Endothelial cell of umbilical vein (primary cell): ENCODE measurements around the gene TMEM108. TPM values are rescaled to one million over a fixed set of nuclear protein-coding genes. Genes with fewer than 3 reads are reported as not detected.
A peak's percentile ranks its signal among the peaks of the same experiment; 100 is the strongest.

Source experiments
- BruUV-seq: library from RNA; stranded (reverse); fragments of 400-500 nt; replicated peaks from 2 replicates; lab custom pipeline; 2021; lab: Mats Ljungman, UMichigan
- CTCF ChIA-PET: fragments of 300-600, 350-600 bp; sonication (Branson Sonifier 250); formaldehyde crosslinking; loops from one replicate; lab custom pipeline; 2021; ENCODE audit warnings: antibody characterized with exemption, inconsistent platforms; lab: Charles Lee
- POLR2A ChIA-PET: fragments of 300-600, 350-600 bp; sonication (Branson Sonifier 250); formaldehyde crosslinking; loops from one replicate; lab custom pipeline; 2021; ENCODE audit warnings: antibody characterized with exemption, inconsistent platforms; lab: Charles Lee
- DNase-seq: peaks from one replicate; pipeline ENCODE4 v3.0.0-alpha.2; 2011; ENCODE audit warnings: low read depth, low spot score
- FAIRE-seq: peaks from 2 replicates; lab custom pipeline; 2011; peaks lifted over from hg19 to GRCh38; lab: Jason Lieb, UNC
- H2AFZ ChIP-seq: 2 replicates; pipeline ENCODE4 v1.6.0; 2012; ENCODE audit warnings: low read depth, low read length, control low read depth, inconsistent platforms
- H3K27ac ChIP-seq: 2 replicates; pipeline ENCODE4 v1.5.1; 2011; ENCODE audit warnings: low read depth, mild to moderate bottlenecking, control low read depth, low read length, moderate library complexity; ENCODE audit not compliant: insufficient read depth
- H3K27me3 ChIP-seq, 2 experiments: 2 replicates each; pipeline versions ENCODE4 v1.6.0 to v1.6.1; 2011; ENCODE audit warnings: low read length in 2 of 2, mixed read lengths in 1 of 2; ENCODE audit not compliant: control insufficient read depth in 2 of 2, insufficient read depth in 2 of 2
- H3K36me3 ChIP-seq, 2 experiments: 2 replicates in 1 of 2; 3 replicates in 1 of 2; pipeline ENCODE4 v1.5.1; 2011; ENCODE audit warnings: low read length in 2 of 2, mild to moderate bottlenecking in 1 of 2, moderate library complexity in 1 of 2; ENCODE audit not compliant: control insufficient read depth in 2 of 2, insufficient read depth in 2 of 2; ENCODE audit errors: extremely low read depth in 1 of 2
- H3K4me1 ChIP-seq: 3 replicates; pipeline ENCODE4 v1.5.1; 2011; ENCODE audit warnings: mild to moderate bottlenecking, low read length; ENCODE audit not compliant: control insufficient read depth, insufficient read depth; ENCODE audit errors: extremely low read depth
- H3K4me2 ChIP-seq: 2 replicates; pipeline ENCODE4 v1.6.1; 2011; ENCODE audit warnings: low read length, control low read depth, mixed read lengths; ENCODE audit not compliant: insufficient read depth
- H3K4me3 ChIP-seq, 3 experiments: fragments of 200-600 bp in 1 of 3; sonication (generic), shearing (Covaris generic) in 1 of 3; replicated peaks in 1 of 3; 2 replicates each; pipeline ENCODE4 v1.5.1; 2011 to 2016; ENCODE audit warnings: control low read depth in 3 of 3, low read length in 3 of 3, mild to moderate bottlenecking in 2 of 3, inconsistent platforms in 1 of 3, low read depth in 1 of 3, moderate library complexity in 1 of 3; ENCODE audit not compliant: insufficient read depth in 1 of 3
- H3K79me2 ChIP-seq: 2 replicates; pipeline ENCODE4 v1.6.0; 2012; ENCODE audit warnings: low read length, inconsistent platforms; ENCODE audit not compliant: control insufficient read depth, insufficient read depth
- H3K9ac ChIP-seq: replicated peaks from 2 replicates; pipeline ENCODE3; 2011; ENCODE audit warnings: low read length, control low read depth; ENCODE audit not compliant: insufficient read depth; ENCODE audit errors: extremely low read depth
- H3K9me1 ChIP-seq: replicated peaks from 3 replicates; pipeline ENCODE4 v1.6.0; 2011; ENCODE audit warnings: mild to moderate bottlenecking, low read length; ENCODE audit not compliant: control insufficient read depth, insufficient read depth; ENCODE audit errors: extremely low read depth
- H3K9me3 ChIP-seq: replicated peaks from 2 replicates; pipeline ENCODE4 v1.5.1; 2012; ENCODE audit warnings: low read length, inconsistent platforms; ENCODE audit not compliant: control insufficient read depth, insufficient read depth
- H4K20me1 ChIP-seq: replicated peaks from 2 replicates; pipeline ENCODE3; 2011; ENCODE audit warnings: mild to moderate bottlenecking, low read length; ENCODE audit not compliant: control insufficient read depth, insufficient read depth; ENCODE audit errors: extremely low read depth
- EZH2 ChIP-seq: IDR thresholded peaks from 2 replicates; pipeline ENCODE4 v1.6.1; 2012; ENCODE audit warnings: borderline replicate concordance, low read depth, mild to moderate bottlenecking, moderate library complexity, low read length, inconsistent platforms; ENCODE audit not compliant: severe bottlenecking
- GATA2 ChIP-seq: IDR thresholded peaks from 2 replicates; pipeline ENCODE4 v1.7.0; 2011; ENCODE audit warnings: low read depth, mild to moderate bottlenecking, moderate library complexity, mixed read lengths, low read length; ENCODE audit not compliant: insufficient read length, insufficient read depth
- JUN ChIP-seq: IDR thresholded peaks from 2 replicates; pipeline ENCODE4 v1.6.1; 2011; ENCODE audit warnings: borderline replicate concordance, low read depth; ENCODE audit not compliant: insufficient read length, insufficient read depth
- POLR2A ChIP-seq: IDR thresholded peaks from 2 replicates; pipeline ENCODE4 v1.6.1; 2012; ENCODE audit warnings: low read depth, mild to moderate bottlenecking, control low read depth, low read length
- POLR2AphosphoS5 ChIP-seq: IDR thresholded peaks from 2 replicates; pipeline ENCODE4 v1.6.1; 2012; ENCODE audit warnings: low read depth, mild to moderate bottlenecking, control low read depth, low read length, moderate library complexity; ENCODE audit not compliant: insufficient read depth
- dilution Hi-C: fragments of 300-500 bp; cut with MboI; formaldehyde crosslinking; loops from one replicate; pipeline ENCODE4 v1.15.0; 2019; ENCODE audit warnings: low sequenced_read_pairs; ENCODE audit not compliant: extremely low pct_ligation_motif_present
- intact Hi-C: fragments of 100-400 bp; cut with micrococcal nuclease; formaldehyde crosslinking; loops from one replicate; pipeline ENCODE4 v1.10.0; 2022
- polyA plus RNA-seq, 4 experiments: library from polyadenylated mRNA; depleted of rRNA in 3 of 4; stranded (reverse) in 3 of 4; unstranded in 1 of 4; fragments of >200 nt; gene quantifications; 2 replicates each; pipeline versions ENCODE4 v1.2.1 to v1.2.3, GENCODE V29; 2011 to 2012; ENCODE audit warnings: missing spikeins in 1 of 4
- total RNA-seq: library from RNA; stranded (reverse); gene quantifications from 2 replicates; pipeline ENCODE4 v1.2.3, GENCODE V29; 2021
- TF ChIP-seq, protein P1 (sequence below), 2 donors: IDR thresholded peaks; 1 replicate in 1 of 2; 2 replicates in 1 of 2; pipeline ENCODE4 v1.5.1; 2011; ENCODE audit warnings: low read length in 2 of 2, mild to moderate bottlenecking in 2 of 2, moderate library complexity in 2 of 2, control low read depth in 1 of 2, inconsistent platforms in 1 of 2, low read depth in 1 of 2; ENCODE audit not compliant: insufficient read depth in 1 of 2; ENCODE audit errors: extremely low read depth in 1 of 2

Gene TMEM108
- total and polyA plus RNA-seq, 2 donors (not counting 3 experiments of a cell fraction or from before 2014, with no cell fraction given) = 0.40 to 1.1 TPM

GRCh38 chr3:133256787-133257483 is 218.7 kb downstream of the TMEM108 start:
- intact Hi-C loops = no loop called here

More at GRCh38 chr3:133256787-133257483, 218.7 kb downstream of the TMEM108 start:
- Histone ChIP-seq H3K9me3 (no peaks in the 10 kb centered on the region), H3K79me2 (no peaks in the 10 kb centered on the region), H3K4me2 (no peak overlapping the region), H4K20me1 (no peaks in the 10 kb centered on the region), H3K36me3 (no peaks in the 10 kb centered on the region), H2AFZ (no peak overlapping the region), H3K4me1 (no peaks in the 10 kb centered on the region), H3K4me3 (no peak overlapping the region), H3K9me1 (no peaks in the 10 kb centered on the region), H3K27ac (no peak overlapping the region), H3K27me3 (no peaks in the 10 kb centered on the region), H3K9ac (no peak overlapping the region)
- ChIA-PET POLR2A (no interaction called here), CTCF (interaction anchor here (0.8 to 2.3 kb wide), 2 partner anchors 20 to 216 kb away, joined by 3 to 5 read pairs; no protein-coding TSS in a partner anchor)
- FAIRE-seq = no peak
- BruUV-seq = no TSS peak
- peak; percentile 17 for DNase-seq
- TF ChIP-seq EZH2 (no peak), GATA2 (no peak), JUN (no peak), POLR2A (no peak), POLR2AphosphoS5 (no peak)
- TF ChIP-seq, protein P1, sequence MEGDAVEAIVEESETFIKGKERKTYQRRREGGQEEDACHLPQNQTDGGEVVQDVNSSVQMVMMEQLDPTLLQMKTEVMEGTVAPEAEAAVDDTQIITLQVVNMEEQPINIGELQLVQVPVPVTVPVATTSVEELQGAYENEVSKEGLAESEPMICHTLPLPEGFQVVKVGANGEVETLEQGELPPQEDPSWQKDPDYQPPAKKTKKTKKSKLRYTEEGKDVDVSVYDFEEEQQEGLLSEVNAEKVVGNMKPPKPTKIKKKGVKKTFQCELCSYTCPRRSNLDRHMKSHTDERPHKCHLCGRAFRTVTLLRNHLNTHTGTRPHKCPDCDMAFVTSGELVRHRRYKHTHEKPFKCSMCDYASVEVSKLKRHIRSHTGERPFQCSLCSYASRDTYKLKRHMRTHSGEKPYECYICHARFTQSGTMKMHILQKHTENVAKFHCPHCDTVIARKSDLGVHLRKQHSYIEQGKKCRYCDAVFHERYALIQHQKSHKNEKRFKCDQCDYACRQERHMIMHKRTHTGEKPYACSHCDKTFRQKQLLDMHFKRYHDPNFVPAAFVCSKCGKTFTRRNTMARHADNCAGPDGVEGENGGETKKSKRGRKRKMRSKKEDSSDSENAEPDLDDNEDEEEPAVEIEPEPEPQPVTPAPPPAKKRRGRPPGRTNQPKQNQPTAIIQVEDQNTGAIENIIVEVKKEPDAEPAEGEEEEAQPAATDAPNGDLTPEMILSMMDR (IDR thresholded peaks at IDR 0.05; ENCODE audit: extremely low read depth in 1 of 2, insufficient read depth in 1 of 2, low read depth in 1 of 2, low read length in 2 of 2) = no peak
- dilution Hi-C loops = no loop called here
